Kidney epithelial cell (primary cell): Measurements from ENCODE around the gene AGAP3. TPM values are rescaled to one million over a fixed set of nuclear protein-coding genes. Genes with fewer than 3 reads are reported as not detected.

ENCODE experiments used
- DNase-seq: peaks from one replicate; pipeline ENCODE4 v3.0.0-alpha.2; 2010; ENCODE audit warnings: low read depth
- H3K27me3 ChIP-seq: 2 replicates; pipeline ENCODE4 v1.6.0; 2011; ENCODE audit warnings: low read length; ENCODE audit not compliant: control insufficient read depth, insufficient read depth
- H3K36me3 ChIP-seq: 2 replicates; pipeline ENCODE4 v1.5.1; 2011; ENCODE audit warnings: low read length; ENCODE audit not compliant: control insufficient read depth, insufficient read depth
- H3K4me3 ChIP-seq: 2 replicates; pipeline ENCODE4 v1.5.1; 2011; ENCODE audit warnings: low read depth, mild to moderate bottlenecking, control low read depth, low read length
- CTCF ChIP-seq: IDR thresholded peaks from 2 replicates; pipeline ENCODE4 v1.5.1; 2011; ENCODE audit warnings: mild to moderate bottlenecking, moderate library complexity, low read length, control low read depth, inconsistent platforms; ENCODE audit not compliant: insufficient read depth, poor library complexity, severe bottlenecking
- total RNA-seq: library from RNA; depleted of rRNA; stranded (reverse); fragments of >200 nt; gene quantifications from 2 replicates; pipeline ENCODE4 v1.2.3, GENCODE V29; 2015

The AGAP3 gene
- total RNA-seq, 1 donor from 2014 or later, result 77.4 TPM

GRCh38 chr7:151091988-151092387 lies 5.7 kb downstream of the AGAP3 start:
- H3K27me3 ChIP-seq, result no peaks in the 10 kb centered on the region
- H3K36me3 ChIP-seq, result peaks cover 1% of the 10 kb centered on the region
- no peak overlapping the region for H3K4me3 ChIP-seq
- DNase-seq, result no peak
- no peak for TF ChIP-seq CTCF

- H3K4me3 ChIP-seq, result no peak overlapping the region
- no peak for TF ChIP-seq CTCF
- no peak for DNase-seq
- H3K27me3 ChIP-seq, result no peaks in the 10 kb centered on the region
- H3K36me3 ChIP-seq, result no peaks in the 10 kb centered on the region
Measured at GRCh38 chr7:151093748-151094147, 7.5 kb downstream of the AGAP3 start.

- Histone ChIP-seq H3K36me3 (no peaks in the 10 kb centered on the region), H3K4me3 (no peak overlapping the region), H3K27me3 (no peaks in the 10 kb centered on the region)
- TF ChIP-seq CTCF, result no peak
- no peak for DNase-seq
Measured at GRCh38 chr7:151094675-151095074, 8.4 kb downstream of the AGAP3 start.

- DNase-seq, result no peak
- Histone ChIP-seq H3K27me3 (no peaks in the 10 kb centered on the region), H3K36me3 (no peaks in the 10 kb centered on the region), H3K4me3 (no peak overlapping the region)
- no peak for TF ChIP-seq CTCF
Measured at GRCh38 chr7:151095123-151095797, 9.0 kb downstream of the AGAP3 start.

GRCh38 chr7:151095828-151096475 lies 9.7 kb downstream of the AGAP3 start:
- no peaks in the 10 kb centered on the region for H3K36me3 ChIP-seq
- no peak overlapping the region for H3K4me3 ChIP-seq
- no peak for DNase-seq
- no peak for TF ChIP-seq CTCF
- no peaks in the 10 kb centered on the region for H3K27me3 ChIP-seq
